Liver (tissue), 9 donors: ENCODE measurements around the gene CHIT1. TPM values are rescaled to one million over a fixed set of nuclear protein-coding genes. Genes with fewer than 3 reads are reported as not detected.

ENCODE experiments used
- DNase-seq: peaks from one replicate; pipeline ENCODE4 v3.0.0-alpha.2; 2017; ENCODE audit warnings: low spot score
- H3K27ac ChIP-seq, 2 donors: one replicate each; pipeline ENCODE4 v1.7.0; 2013; ENCODE audit warnings: inconsistent platforms in 2 of 2, low read length in 2 of 2, control low read depth in 1 of 2, low read depth in 1 of 2, mild to moderate bottlenecking in 1 of 2
- H3K27me3 ChIP-seq, 4 donors: one replicate each; pipeline versions ENCODE4 v1.6.1 to v1.7.0; 2013; ENCODE audit warnings: low read length in 3 of 4, inconsistent platforms in 1 of 4, mild to moderate bottlenecking in 1 of 4, moderate library complexity in 1 of 4; ENCODE audit not compliant: control insufficient read depth in 4 of 4, insufficient read depth in 4 of 4
- H3K36me3 ChIP-seq, 4 donors: one replicate each; pipeline versions ENCODE4 v1.6.1 to v1.7.0; 2013; ENCODE audit warnings: low read length in 3 of 4, mild to moderate bottlenecking in 3 of 4, low read depth in 1 of 4, moderate library complexity in 1 of 4; ENCODE audit not compliant: control insufficient read depth in 4 of 4, insufficient read depth in 3 of 4
- H3K4me1 ChIP-seq, 4 donors: one replicate each; pipeline versions ENCODE4 v1.6.1 to v1.7.0; 2013; ENCODE audit warnings: low read length in 3 of 4, mild to moderate bottlenecking in 3 of 4, moderate library complexity in 1 of 4; ENCODE audit not compliant: control insufficient read depth in 4 of 4, insufficient read depth in 4 of 4
- H3K4me3 ChIP-seq, 3 donors: one replicate each; pipeline versions ENCODE4 v1.6.1 to v1.7.0; 2013; ENCODE audit warnings: low read length in 3 of 3, control low read depth in 1 of 3, low read depth in 1 of 3, mild to moderate bottlenecking in 1 of 3
- H3K9ac ChIP-seq, 2 donors: one replicate each; pipeline ENCODE4 v1.7.0; 2013; ENCODE audit warnings: low read length in 2 of 2, mild to moderate bottlenecking in 2 of 2, moderate library complexity in 2 of 2, control low read depth in 1 of 2, low read depth in 1 of 2
- H3K9me3 ChIP-seq, 4 donors: one replicate each; pipeline versions ENCODE4 v1.6.1 to v1.7.0; 2013; ENCODE audit warnings: low read length in 3 of 4; ENCODE audit not compliant: control insufficient read depth in 4 of 4
- ATF3 ChIP-seq: IDR thresholded peaks from 2 replicates; pipeline ENCODE4 v1.6.1; 2016; ENCODE audit warnings: antibody characterized with exemption
- CTCF ChIP-seq: fragments of 150-350 bp; IDR thresholded peaks from 2 replicates; pipeline ENCODE4 v1.5.1; 2017; ENCODE audit warnings: improper control_type of control experiment, low read depth, low read length; ENCODE audit not compliant: missing input control
- EGR1 ChIP-seq, 2 donors: IDR thresholded peaks; 2 replicates each; pipeline ENCODE4 v1.6.1; 2016 to 2018; ENCODE audit warnings: antibody characterized with exemption in 2 of 2, low read depth in 2 of 2
- FOXA1 ChIP-seq: IDR thresholded peaks from 2 replicates; pipeline ENCODE4 v1.6.1; 2016; ENCODE audit warnings: antibody characterized with exemption
- GABPA ChIP-seq, 2 donors: IDR thresholded peaks in 1 of 2; conservative IDR thresholded peaks in 1 of 2; 2 replicates each; pipeline ENCODE4 v1.6.1; 2016; ENCODE audit warnings: antibody characterized with exemption in 2 of 2, mild to moderate bottlenecking in 1 of 2, moderate library complexity in 1 of 2
- HNF4A ChIP-seq, 2 donors: conservative IDR thresholded peaks; 2 replicates each; pipeline ENCODE4 v1.6.1; 2016; ENCODE audit warnings: antibody characterized with exemption in 2 of 2, mild to moderate bottlenecking in 2 of 2
- MAX ChIP-seq: IDR thresholded peaks from 2 replicates; pipeline ENCODE4 v1.6.1; 2016; ENCODE audit warnings: antibody characterized with exemption
- NR2F2 ChIP-seq: IDR thresholded peaks from 2 replicates; pipeline ENCODE4 v1.6.1; 2016; ENCODE audit warnings: antibody characterized with exemption
- RAD21 ChIP-seq, 2 donors: IDR thresholded peaks; 2 replicates each; pipeline ENCODE4 v1.6.1; 2016; ENCODE audit warnings: antibody characterized with exemption in 2 of 2, mild to moderate bottlenecking in 2 of 2
- REST ChIP-seq: IDR thresholded peaks from 2 replicates; pipeline ENCODE4 v1.6.1; 2016; ENCODE audit warnings: antibody characterized with exemption, mild to moderate bottlenecking
- RXRA ChIP-seq, 2 donors: IDR thresholded peaks; 2 replicates each; pipeline ENCODE4 v1.6.1; 2017 to 2018; ENCODE audit warnings: antibody characterized with exemption in 2 of 2, mild to moderate bottlenecking in 1 of 2
- SP1 ChIP-seq: IDR thresholded peaks from 2 replicates; pipeline ENCODE4 v1.6.1; 2018; ENCODE audit warnings: antibody characterized with exemption, mild to moderate bottlenecking
- TAF1 ChIP-seq: conservative IDR thresholded peaks from 2 replicates; pipeline ENCODE4 v1.6.1; 2016; ENCODE audit warnings: antibody characterized with exemption, mild to moderate bottlenecking
- YY1 ChIP-seq: IDR thresholded peaks from 2 replicates; pipeline ENCODE4 v1.6.1; 2016; ENCODE audit warnings: antibody characterized with exemption, mild to moderate bottlenecking
- ZBTB33 ChIP-seq: IDR thresholded peaks from 2 replicates; pipeline ENCODE4 v1.6.1; 2016; ENCODE audit warnings: antibody characterized with exemption
- WGBS: extraction: QIAGEN DNeasy Blood & Tissue Kit; methylation state at CpG from one replicate; pipeline ENCODE4 v1.1.7; 2013; 5-methylcytosine and 5-hydroxymethylcytosine counted together
- polyA plus RNA-seq, 2 donors: library from polyadenylated mRNA; stranded (reverse) in 1 of 2; unstranded in 1 of 2; fragments of 200-250 nt in 1 of 2; fragments of >200 nt in 1 of 2; fragmentation: Nextera tagmentation in 1 of 2; extraction: Ambion mirVana in 1 of 2; gene quantifications; one replicate each; pipeline versions ENCODE4 v1.2.1 to v1.2.3, GENCODE V29; 2013 to 2015
- total RNA-seq, 2 donors: library from RNA; depleted of rRNA; stranded (reverse); fragments of >200 nt; gene quantifications; one replicate each; pipeline ENCODE4 v1.2.3, GENCODE V29; 2014
- donor health status: healthy.
- donor health status: healthy.
- donor health status: healthy.
- donor health status: healthy.
- donor health status: healthy.

CHIT1 gene
- total and polyA plus RNA-seq, 4 donors = under 0.01 to 0.07 TPM; not detected in 2

- Histone ChIP-seq H3K27me3 (no peaks in the 10 kb centered on the region), H3K4me3 (no peak overlapping the region), H3K9ac (no peak overlapping the region), H3K9me3 (no peaks in the 10 kb centered on the region), H3K4me1 (peaks cover 0 to 8% (median 2%) of the 10 kb centered on the region in 4 donors), H3K36me3 (no peaks in the 10 kb centered on the region), H3K27ac (no peak overlapping the region)
- 93% methylated on average over 10 of the region's 10 CpGs for WGBS
- no peak for TF ChIP-seq MAX
- TF ChIP-seq CTCF = no peak
- TF ChIP-seq FOXA1 = no peak
- no peak for TF ChIP-seq RXRA (IDR thresholded peaks at IDR 0.05)
- no peak for TF ChIP-seq YY1
- TF ChIP-seq TAF1 = no peak
- TF ChIP-seq HNF4A (conservative IDR thresholded peaks at IDR 0.05) = no peak
- TF ChIP-seq ZBTB33 = no peak
- no peak for TF ChIP-seq REST
- TF ChIP-seq GABPA (IDR thresholded peaks at IDR 0.05 in 1 of 2, conservative IDR thresholded peaks at IDR 0.05 in 1 of 2) = no peak
- TF ChIP-seq ATF3 = no peak
- TF ChIP-seq SP1 = no peak
- TF ChIP-seq EGR1 (IDR thresholded peaks at IDR 0.05; ENCODE audit: low read depth in 2 of 2) = no peak
- DNase-seq = no peak
These were observed 44.4 kb downstream of the CHIT1 start for GRCh38 chr1:203185061-203185461.

- 91% methylated on average over 4 of the region's 4 CpGs for WGBS
- peaks cover 0 to 8% (median 2%) of the 10 kb centered on the region in 4 donors for H3K4me1 ChIP-seq
- H3K36me3 ChIP-seq = no peaks in the 10 kb centered on the region
- no peak overlapping the region for H3K4me3 ChIP-seq
- H3K27ac ChIP-seq = no peak overlapping the region
- H3K9me3 ChIP-seq = no peaks in the 10 kb centered on the region
- DNase-seq = no peak
- no peak overlapping the region for H3K9ac ChIP-seq
- H3K27me3 ChIP-seq = no peaks in the 10 kb centered on the region
- TF ChIP-seq RAD21 (IDR thresholded peaks at IDR 0.05) (no peak), RXRA (IDR thresholded peaks at IDR 0.05) (no peak), SP1 (no peak), CTCF (no peak), MAX (no peak), ZBTB33 (no peak), NR2F2 (no peak)
These were observed 45.0 kb downstream of the CHIT1 start for GRCh38 chr1:203184467-203184866.
